OCI-LY1 (cell line): ENCODE measurements around the gene SPTB.

Experiments
- H2AFZ ChIP-seq: fragments of 200-600 bp; sonication (generic), shearing (Covaris generic); 2 replicates; pipeline ENCODE4 v1.6.0; 2014; ENCODE audit warnings: antibody characterized with exemption, mild to moderate bottlenecking, low read length
- H3F3A ChIP-seq: fragments of 200-600 bp; sonication (generic), shearing (Covaris generic); 2 replicates; pipeline ENCODE4 v1.6.0; 2014; ENCODE audit warnings: mild to moderate bottlenecking, antibody characterized with exemption, low read length, moderate library complexity; ENCODE audit not compliant: insufficient read depth
- H3K27ac ChIP-seq: fragments of 200-600 bp; sonication (generic); 2 replicates; pipeline ENCODE4 v1.5.1; 2014; ENCODE audit warnings: low read length, mixed run types, mild to moderate bottlenecking, low read depth; ENCODE audit not compliant: poor library complexity, severe bottlenecking
- H3K27me3 ChIP-seq: fragments of 200-600 bp; sonication (generic); 2 replicates; pipeline ENCODE4 v1.6.0; 2014; ENCODE audit warnings: antibody characterized with exemption, mild to moderate bottlenecking, low read length, moderate library complexity; ENCODE audit not compliant: insufficient read depth
- H3K36me3 ChIP-seq: fragments of 200-600 bp; sonication (generic); 2 replicates; pipeline ENCODE4 v1.6.1; 2014; ENCODE audit warnings: mild to moderate bottlenecking, antibody characterized with exemption, low read length, moderate library complexity, mixed read lengths; ENCODE audit not compliant: insufficient read depth
- H3K4me1 ChIP-seq: fragments of 200-600 bp; sonication (generic); 2 replicates; pipeline ENCODE4 v1.5.1; 2014; ENCODE audit warnings: mild to moderate bottlenecking, low read length, moderate library complexity; ENCODE audit not compliant: insufficient read depth, severe bottlenecking
- H3K4me2 ChIP-seq: fragments of 200-600 bp; sonication (generic), shearing (Covaris generic); 2 replicates; pipeline ENCODE4 v1.6.1; 2014; ENCODE audit warnings: low read length
- H3K4me3 ChIP-seq: fragments of 200-600 bp; sonication (generic); 2 replicates; pipeline ENCODE4 v1.5.1; 2014; ENCODE audit warnings: low read length, low read depth, mild to moderate bottlenecking, mixed read lengths; ENCODE audit not compliant: poor library complexity, severe bottlenecking
- H3K79me2 ChIP-seq: fragments of 200-600 bp; shearing (Covaris generic); 2 replicates; pipeline ENCODE4 v1.6.1; 2016; ENCODE audit warnings: mixed run types, low read length, mixed read lengths; ENCODE audit not compliant: insufficient read depth
- H3K9ac ChIP-seq: fragments of 200-600 bp; sonication (generic), shearing (Covaris generic); 2 replicates; pipeline ENCODE4 v1.6.1; 2014; ENCODE audit warnings: mild to moderate bottlenecking, low read length, mixed read lengths
- H3K9me2 ChIP-seq: fragments of 200-600 bp; sonication (generic), shearing (Covaris generic); 2 replicates; pipeline ENCODE4 v1.6.1; 2014; ENCODE audit warnings: low read depth, mild to moderate bottlenecking, low read length, mixed read lengths
- H3K9me3 ChIP-seq: fragments of 200-600 bp; shearing (Covaris generic); 2 replicates; pipeline ENCODE4 v1.6.1; 2014; ENCODE audit warnings: low read length, mixed read lengths
- H4K20me1 ChIP-seq: fragments of 200-600 bp; sonication (generic), shearing (Covaris generic); 2 replicates; pipeline ENCODE4 v1.6.0; 2016; ENCODE audit warnings: mild to moderate bottlenecking, low read length; ENCODE audit not compliant: insufficient read depth
- CTCF ChIP-seq: fragments of 200-600 bp; sonication (generic), shearing (Covaris generic); IDR thresholded peaks from 2 replicates; pipeline ENCODE4 v1.5.1; 2017; ENCODE audit warnings: mild to moderate bottlenecking, antibody characterized with exemption, low read length, moderate library complexity, mixed read lengths
- EZH2 ChIP-seq: fragments of 200-600 bp; sonication (generic), shearing (Covaris generic); IDR thresholded peaks from 2 replicates; pipeline ENCODE4 v1.8.0; 2017; ENCODE audit warnings: borderline replicate concordance, mixed run types, mild to moderate bottlenecking, antibody characterized with exemption, low read length, moderate library complexity, mixed read lengths

The SPTB gene

DNA sequence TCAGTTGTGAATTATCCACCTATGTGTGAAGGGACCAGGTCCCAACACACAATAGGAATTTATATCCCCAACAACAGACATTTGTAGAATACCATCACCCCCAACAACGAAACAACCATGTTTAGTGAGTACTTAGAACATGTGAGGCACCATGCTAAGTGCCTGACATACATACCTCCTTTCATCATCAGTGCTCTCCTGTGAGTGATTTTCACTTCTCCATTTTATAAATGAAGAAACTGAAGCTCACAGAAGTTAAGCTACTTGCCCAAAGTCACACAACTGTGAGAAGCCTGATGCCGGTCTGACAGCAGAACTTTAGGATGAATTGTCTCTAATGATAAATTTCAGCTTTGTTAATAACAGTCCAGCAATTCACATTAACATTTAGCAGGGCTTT, 35.4 kb downstream of the SPTB start:
- no peak overlapping the region for H3K27ac ChIP-seq
- H3K9me3 ChIP-seq: no peaks in the 10 kb centered on the region
- no peaks in the 10 kb centered on the region; the same call in 1 of the 2 replicates for H3K27me3 ChIP-seq
- no peaks in the 10 kb centered on the region for H4K20me1 ChIP-seq
- H3K9me2 ChIP-seq: no peaks in the 10 kb centered on the region
- H3F3A ChIP-seq: no peaks in the 10 kb centered on the region
- H3K9ac ChIP-seq: no peak overlapping the region
- no peak overlapping the region for H2AFZ ChIP-seq
- H3K4me1 ChIP-seq: no peaks in the 10 kb centered on the region
- TF ChIP-seq CTCF: no peak
- no peak for TF ChIP-seq EZH2
- no peak overlapping the region for H3K4me2 ChIP-seq
- H3K79me2 ChIP-seq: no peaks in the 10 kb centered on the region
- H3K4me3 ChIP-seq: no peak overlapping the region
- no peaks in the 10 kb centered on the region for H3K36me3 ChIP-seq

- H3K27ac ChIP-seq: no peak overlapping the region
- H2AFZ ChIP-seq: no peak overlapping the region
- H3K4me2 ChIP-seq: no peak overlapping the region
- H4K20me1 ChIP-seq: no peaks in the 10 kb centered on the region
- no peaks in the 10 kb centered on the region for H3K79me2 ChIP-seq
- no peak overlapping the region for H3K9ac ChIP-seq
- TF ChIP-seq EZH2: no peak
- no peak for TF ChIP-seq CTCF
- H3K9me2 ChIP-seq: no peaks in the 10 kb centered on the region
- no peak overlapping the region for H3K4me3 ChIP-seq
- H3K36me3 ChIP-seq: no peaks in the 10 kb centered on the region
- H3K4me1 ChIP-seq: no peaks in the 10 kb centered on the region
- no peaks in the 10 kb centered on the region; the same call in 1 of the 2 replicates for H3K27me3 ChIP-seq
- H3F3A ChIP-seq: no peaks in the 10 kb centered on the region
- H3K9me3 ChIP-seq: no peaks in the 10 kb centered on the region
Observed at GRCh38 chr14:64843548-64843947, 36.2 kb downstream of the SPTB start.

DNA sequence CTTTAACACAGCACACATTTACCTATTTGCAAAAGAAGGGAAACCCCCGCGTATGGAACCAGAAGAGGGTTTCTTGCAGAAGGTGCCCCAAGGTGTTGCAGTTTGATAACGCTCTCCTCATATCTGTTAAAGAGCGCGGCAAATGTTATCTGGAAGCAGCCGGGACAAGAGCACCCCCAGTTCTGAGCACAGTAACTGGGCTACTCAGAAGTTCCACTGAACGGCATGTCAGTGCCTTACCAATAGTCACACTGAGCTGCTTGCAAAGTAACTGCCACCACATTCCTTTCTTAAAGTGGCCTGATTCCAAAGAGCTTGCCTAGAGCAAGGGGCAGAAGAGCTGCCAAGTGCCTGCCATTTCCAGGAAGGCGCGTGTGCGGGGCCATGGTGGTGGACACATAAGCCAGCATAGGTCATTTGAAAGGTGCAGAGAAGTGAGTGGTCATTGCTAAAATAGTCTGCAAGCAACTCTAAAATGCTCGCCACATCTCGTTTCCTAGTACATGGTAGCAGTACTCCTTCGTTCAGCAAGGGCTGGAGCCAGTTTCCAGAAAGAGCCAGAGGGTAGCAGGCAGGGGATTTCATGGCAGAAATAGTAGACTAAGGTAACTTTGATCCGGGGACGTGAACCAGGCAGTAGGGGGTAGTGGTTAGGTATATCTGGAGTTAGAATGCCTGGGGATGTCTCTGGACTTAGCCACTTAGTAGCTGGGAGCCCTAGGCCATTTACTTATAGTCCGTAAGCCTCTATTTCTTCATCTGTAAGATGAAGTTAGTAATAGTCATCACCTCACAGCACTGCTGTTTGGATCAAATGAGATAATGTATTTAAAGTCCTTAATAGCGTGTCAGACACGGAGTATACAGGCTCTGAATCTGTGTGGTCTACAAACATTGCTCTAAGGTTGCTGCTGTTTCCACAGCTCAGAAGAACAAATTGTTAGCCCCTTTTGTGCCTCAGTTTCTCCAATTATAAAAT, 37.6 kb downstream of the SPTB start:
- Histone ChIP-seq H3K79me2 (no peaks in the 10 kb centered on the region), H3F3A (no peaks in the 10 kb centered on the region), H4K20me1 (no peaks in the 10 kb centered on the region), H3K27ac (no peak overlapping the region), H3K27me3 (no peaks in the 10 kb centered on the region; the same call in 1 of the 2 replicates), H3K9me3 (no peaks in the 10 kb centered on the region), H3K36me3 (no peaks in the 10 kb centered on the region), H3K9ac (no peak overlapping the region), H3K4me1 (no peaks in the 10 kb centered on the region), H3K4me3 (no peak overlapping the region), H3K4me2 (no peak overlapping the region), H2AFZ (no peak overlapping the region), H3K9me2 (no peaks in the 10 kb centered on the region)
- TF ChIP-seq EZH2 (no peak), CTCF (no peak)
